OCI-LY7 (cell line): Measurements from ENCODE around the gene NCAN. TPM values are rescaled to one million over a fixed set of nuclear protein-coding genes. Genes with fewer than 3 reads are reported as not detected.

Experiments used
- BruUV-seq: library from RNA; stranded (reverse); fragments of 400-500 nt; replicated peaks from 2 replicates; lab custom pipeline; 2021; lab: Mats Ljungman, UMichigan
- CTCF ChIA-PET: fragments of 300-600 bp; sonication (Branson Sonifier 250); formaldehyde crosslinking; loops from one replicate; lab custom pipeline; 2022; ENCODE audit warnings: antibody characterized with exemption; ENCODE audit not compliant: unreplicated experiment; lab: Charles Lee
- POLR2A ChIA-PET: fragments of 300-600 bp; sonication (Branson Sonifier 250); formaldehyde crosslinking; loops from one replicate; lab custom pipeline; 2022; ENCODE audit warnings: antibody characterized with exemption; lab: Charles Lee
- DNase-seq: peaks from one replicate; pipeline ENCODE4 v3.0.0-alpha.2; 2015; ENCODE audit warnings: low spot score
- H2AFZ ChIP-seq: fragments of 200-600 bp; sonication (generic), shearing (Covaris generic); 2 replicates; pipeline ENCODE4 v1.6.1; 2014; ENCODE audit warnings: mild to moderate bottlenecking, antibody characterized with exemption, low read length, moderate library complexity
- H3K27ac ChIP-seq: fragments of 200-600 bp; sonication (generic); 2 replicates; pipeline ENCODE4 v1.5.1; 2014; ENCODE audit warnings: mixed run types, low read depth, mild to moderate bottlenecking, moderate library complexity, low read length, inconsistent platforms; ENCODE audit not compliant: poor library complexity, severe bottlenecking
- H3K36me3 ChIP-seq: fragments of 200-600 bp; sonication (generic); 2 replicates; pipeline ENCODE4 v1.6.1; 2014; ENCODE audit warnings: mild to moderate bottlenecking, antibody characterized with exemption, low read length, moderate library complexity, mixed read lengths; ENCODE audit not compliant: insufficient read depth
- H3K4me1 ChIP-seq: fragments of 200-600 bp; sonication (generic); 2 replicates; pipeline ENCODE4 v1.5.1; 2014; ENCODE audit warnings: mild to moderate bottlenecking, low read length; ENCODE audit not compliant: insufficient read depth, poor library complexity, severe bottlenecking
- H3K4me2 ChIP-seq: fragments of 200-600 bp; sonication (generic); 2 replicates; pipeline ENCODE4 v1.6.1; 2014; ENCODE audit warnings: mild to moderate bottlenecking, low read length
- H3K4me3 ChIP-seq: fragments of 200-600 bp; sonication (generic); 2 replicates; pipeline ENCODE4 v1.5.1; 2014; ENCODE audit warnings: mild to moderate bottlenecking, low read depth, low read length; ENCODE audit not compliant: poor library complexity, severe bottlenecking
- H3K79me2 ChIP-seq: fragments of 200-600 bp; sonication (generic); 2 replicates; pipeline ENCODE4 v1.6.1; 2016; ENCODE audit warnings: low read depth, mild to moderate bottlenecking, low read length, moderate library complexity, mixed read lengths; ENCODE audit not compliant: insufficient read depth
- H3K9me2 ChIP-seq: fragments of 200-600 bp; sonication (generic); 2 replicates; pipeline ENCODE4 v1.6.1; 2016; ENCODE audit warnings: mild to moderate bottlenecking, low read length, mixed read lengths; ENCODE audit not compliant: insufficient read depth
- H3K9me3 ChIP-seq: fragments of 200-600 bp; sonication (generic); 2 replicates; pipeline ENCODE4 v1.6.1; 2014; ENCODE audit warnings: mild to moderate bottlenecking, mixed run types, low read length, mixed read lengths
- H4K20me1 ChIP-seq: fragments of 200-600 bp; sonication (generic); 2 replicates; pipeline ENCODE4 v1.6.1; 2014; ENCODE audit warnings: mild to moderate bottlenecking, antibody characterized with exemption, low read length, moderate library complexity, mixed read lengths; ENCODE audit not compliant: insufficient read depth
- CTCF ChIP-seq: fragments of 200-600 bp; sonication (generic); conservative IDR thresholded peaks from 2 replicates; pipeline ENCODE4 v1.5.1; 2014; ENCODE audit warnings: mild to moderate bottlenecking, antibody characterized with exemption, low read length, moderate library complexity, mixed read lengths
- EZH2phosphoT487 ChIP-seq: fragments of 200-600 bp; sonication (generic); IDR thresholded peaks from 2 replicates; pipeline ENCODE4 v1.6.1; 2018; ENCODE audit warnings: low read depth, borderline replicate concordance, mild to moderate bottlenecking, mixed run types, antibody characterized with exemption, low read length, moderate library complexity, mixed read lengths
- intact Hi-C: fragments of 100-400 bp; cut with micrococcal nuclease; formaldehyde crosslinking; loops from one replicate; pipeline ENCODE4 v1.10.0; 2022; ENCODE audit not compliant: unreplicated experiment
- total RNA-seq, 2 experiments: library from RNA; depleted of rRNA in 1 of 2; stranded (reverse); fragments of >200 nt in 1 of 2; shearing (Covaris generic) in 1 of 2; gene quantifications; 2 replicates each; pipeline ENCODE4 v1.2.3, GENCODE V29; 2014 to 2022

Gene NCAN
- total RNA-seq, 2 experiments from 2014 or later: not detected

- Histone ChIP-seq H3K4me3 (no peak overlapping the region), H3K36me3 (no peaks in the 10 kb centered on the region), H3K9me2 (no peaks in the 10 kb centered on the region), H3K9me3 (no peaks in the 10 kb centered on the region), H4K20me1 (no peaks in the 10 kb centered on the region), H3K79me2 (no peaks in the 10 kb centered on the region), H3K4me2 (no peak overlapping the region), H2AFZ (no peak overlapping the region), H3K4me1 (no peaks in the 10 kb centered on the region), H3K27ac (no peak overlapping the region)
- intact Hi-C loops: no loop called here
- BruUV-seq: no TSS peak
- POLR2A ChIA-PET: no interaction called here
- TF ChIP-seq CTCF (no peak), EZH2phosphoT487 (no peak)
- no peak for DNase-seq
- CTCF ChIA-PET: no interaction called here
These were observed 11.3 kb downstream of the NCAN start for GRCh38 chr19:19223060-19223459.

DNA sequence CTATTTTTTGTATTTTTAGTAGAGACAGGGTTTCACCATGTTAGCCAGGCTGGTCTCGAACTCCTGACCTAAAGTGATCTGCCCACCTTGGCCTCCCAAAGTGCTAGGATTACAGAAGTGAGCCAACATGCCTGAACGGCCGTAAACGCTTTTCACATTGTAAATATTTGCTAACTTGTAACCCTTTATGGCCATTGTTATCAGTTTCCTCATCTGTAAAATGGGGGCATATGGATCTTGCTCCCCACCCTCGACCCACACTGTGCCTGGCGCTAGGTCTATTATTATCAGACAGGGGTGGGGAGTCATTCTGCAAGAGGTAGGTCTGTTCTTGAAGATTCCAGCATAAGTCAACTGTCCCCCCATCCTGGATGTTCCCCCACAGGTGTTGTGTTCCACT is 11.9 kb downstream of the NCAN start:
- H4K20me1 ChIP-seq: no peaks in the 10 kb centered on the region
- ChIA-PET CTCF (no interaction called here), POLR2A (no interaction called here)
- DNase-seq: no peak
- intact Hi-C loops: no loop called here
- H3K79me2 ChIP-seq: no peaks in the 10 kb centered on the region
- no peak overlapping the region for H3K27ac ChIP-seq
- H2AFZ ChIP-seq: no peak overlapping the region
- no TSS peak for BruUV-seq
- H3K36me3 ChIP-seq: no peaks in the 10 kb centered on the region
- no peak overlapping the region for H3K4me3 ChIP-seq
- H3K9me3 ChIP-seq: no peaks in the 10 kb centered on the region
- TF ChIP-seq CTCF (no peak), EZH2phosphoT487 (no peak)
- H3K4me2 ChIP-seq: no peak overlapping the region
- no peaks in the 10 kb centered on the region for H3K4me1 ChIP-seq
- H3K9me2 ChIP-seq: no peaks in the 10 kb centered on the region

GRCh38 chr19:19224150-19224851 is 12.5 kb downstream of the NCAN start:
- Histone ChIP-seq H3K4me3 (no peak overlapping the region), H2AFZ (no peak overlapping the region), H3K9me2 (no peaks in the 10 kb centered on the region), H3K79me2 (no peaks in the 10 kb centered on the region), H3K9me3 (no peaks in the 10 kb centered on the region), H3K27ac (no peak overlapping the region), H3K4me2 (no peak overlapping the region), H3K4me1 (no peaks in the 10 kb centered on the region), H3K36me3 (no peaks in the 10 kb centered on the region), H4K20me1 (no peaks in the 10 kb centered on the region)
- no peak for DNase-seq
- TF ChIP-seq EZH2phosphoT487 (no peak), CTCF (no peak)
- POLR2A ChIA-PET: no interaction called here
- no TSS peak for BruUV-seq
- CTCF ChIA-PET: no interaction called here
- intact Hi-C loops: no loop called here
